SK-N-SH treated with all-trans-retinoic acid at 6 μM for 48 hours (cell line): Measurements from ENCODE around the gene PAX5.

Experiments used
- ATAC-seq: fragments of 200-7000 bp; cut with Tn5 transposase; 3 replicates; pipeline ENCODE4 v1.9.1; 2020; ENCODE audit warnings: mild to moderate bottlenecking, moderate library complexity
- ARNTL ChIP-seq: fragments of 450-650 bp; formaldehyde crosslinking; IDR thresholded peaks from 2 replicates; pipeline ENCODE4 v1.5.0; 2020; ENCODE audit warnings: low read depth, mild to moderate bottlenecking, moderate library complexity, borderline replicate concordance
- BACH2 ChIP-seq: fragments of 250-450 bp; sonication (Bioruptor Pico); IDR thresholded peaks from 2 replicates; pipeline ENCODE4 v1.9.0; 2021; ENCODE audit warnings: mild to moderate bottlenecking, borderline replicate concordance
- CSDC2 ChIP-seq: fragments of 250-450 bp; sonication (Bioruptor Pico); IDR thresholded peaks from 2 replicates; pipeline ENCODE4 v1.5.0; 2020; ENCODE audit warnings: mild to moderate bottlenecking, moderate library complexity
- ESRRG ChIP-seq: fragments of 250-450 bp; sonication (Bioruptor Pico); IDR thresholded peaks from 2 replicates; pipeline ENCODE4 v1.6.1; 2021; ENCODE audit warnings: mild to moderate bottlenecking
- GLIS3 ChIP-seq: fragments of 250-450 bp; sonication (Bioruptor Pico); IDR thresholded peaks from 2 replicates; pipeline ENCODE4 v1.5.0; 2020; ENCODE audit warnings: mild to moderate bottlenecking, moderate library complexity
- ISL1 ChIP-seq: fragments of 250-450 bp; sonication (Bioruptor Pico); IDR thresholded peaks from 2 replicates; pipeline ENCODE4 v2.1.2; 2022; ENCODE audit warnings: mild to moderate bottlenecking, moderate library complexity
- PPARA ChIP-seq: fragments of 250-450 bp; sonication (Bioruptor Pico); IDR thresholded peaks from 2 replicates; pipeline ENCODE4 v1.5.0; 2020; ENCODE audit warnings: mild to moderate bottlenecking, borderline replicate concordance
- RARB ChIP-seq: fragments of 250-450 bp; sonication (Bioruptor Pico); IDR thresholded peaks from 2 replicates; pipeline ENCODE4 v1.8.0; 2021; ENCODE audit warnings: mild to moderate bottlenecking, moderate library complexity
- SNAI2 ChIP-seq: fragments of 250-450 bp; sonication (Bioruptor Pico); IDR thresholded peaks from 2 replicates; pipeline ENCODE4 v1.5.0; 2020; ENCODE audit warnings: mild to moderate bottlenecking, moderate library complexity
- TCF4 ChIP-seq: fragments of 250-450 bp; sonication (Bioruptor Pico); IDR thresholded peaks from 2 replicates; pipeline ENCODE4 v1.8.0; 2021; ENCODE audit warnings: mild to moderate bottlenecking, moderate library complexity, borderline replicate concordance
- TOX ChIP-seq: fragments of 250-450 bp; sonication (Bioruptor Pico); IDR thresholded peaks from 2 replicates; pipeline ENCODE4 v1.8.0; 2021; ENCODE audit warnings: mild to moderate bottlenecking, moderate library complexity, borderline replicate concordance
- ZC3H10 ChIP-seq: fragments of 250-450 bp; sonication (Bioruptor Pico); IDR thresholded peaks from 2 replicates; pipeline ENCODE4 v1.5.1; 2021; ENCODE audit warnings: mild to moderate bottlenecking, moderate library complexity
- ZFP3 ChIP-seq: fragments of 250-450 bp; sonication (Bioruptor Pico); IDR thresholded peaks from 2 replicates; pipeline ENCODE4 v1.5.0; 2020; ENCODE audit warnings: mild to moderate bottlenecking, moderate library complexity
- ZNF565 ChIP-seq: fragments of 450-650 bp; formaldehyde crosslinking; conservative IDR thresholded peaks from 2 replicates; pipeline ENCODE4 v1.5.0; 2020; ENCODE audit warnings: low read depth, mild to moderate bottlenecking, moderate library complexity
- ZNF70 ChIP-seq: fragments of 450-650 bp; formaldehyde crosslinking; IDR thresholded peaks from 2 replicates; pipeline ENCODE4 v1.5.0; 2020; ENCODE audit warnings: mild to moderate bottlenecking, moderate library complexity
- ZNF8 ChIP-seq: fragments of 450-650 bp; formaldehyde crosslinking; IDR thresholded peaks from 2 replicates; pipeline ENCODE4 v1.5.0; 2020; ENCODE audit warnings: mild to moderate bottlenecking, moderate library complexity
- TF ChIP-seq, protein P1 (sequence below): fragments of 250-450 bp; sonication (Bioruptor Pico); IDR thresholded peaks from 2 replicates; pipeline ENCODE4 v1.5.0; 2020; ENCODE audit warnings: mild to moderate bottlenecking, moderate library complexity
- TF ChIP-seq, protein P2 (sequence below): fragments of 250-450 bp; sonication (Bioruptor Pico); IDR thresholded peaks from 2 replicates; pipeline ENCODE4 v1.8.0; 2021; ENCODE audit warnings: low read depth, mild to moderate bottlenecking, moderate library complexity, borderline replicate concordance
- TF ChIP-seq, protein P3 (sequence below): fragments of 250-450 bp; sonication (Bioruptor Pico); IDR thresholded peaks from 2 replicates; pipeline ENCODE4 v1.5.1; 2021; ENCODE audit warnings: mild to moderate bottlenecking, moderate library complexity
- TF ChIP-seq, protein P4 (sequence below): fragments of 250-450 bp; sonication (Bioruptor Pico); IDR thresholded peaks from 2 replicates; pipeline ENCODE4 v1.5.1; 2020; ENCODE audit warnings: low read depth, mild to moderate bottlenecking, moderate library complexity

Gene PAX5

DNA sequence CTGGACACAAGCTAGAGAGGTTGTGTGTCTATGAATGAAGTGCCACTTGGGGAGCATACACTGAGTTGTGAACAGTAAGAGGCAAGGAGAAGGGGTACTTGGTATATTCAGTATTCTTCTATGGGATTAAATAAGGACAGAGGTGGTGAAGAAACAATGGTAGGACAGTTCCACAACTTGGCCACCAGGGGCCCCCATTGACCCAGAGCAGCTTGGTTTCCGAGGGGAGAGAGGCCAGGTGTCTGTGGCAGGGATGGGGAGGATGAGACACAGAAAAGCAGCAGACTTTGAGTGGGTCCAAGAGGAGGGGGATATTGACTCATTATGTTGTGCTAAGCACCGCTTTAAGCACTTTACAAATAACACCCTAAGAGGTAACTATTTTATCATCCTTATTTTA is 240.8 kb downstream of the PAX5 start (continued):
- TF ChIP-seq, protein P1, sequence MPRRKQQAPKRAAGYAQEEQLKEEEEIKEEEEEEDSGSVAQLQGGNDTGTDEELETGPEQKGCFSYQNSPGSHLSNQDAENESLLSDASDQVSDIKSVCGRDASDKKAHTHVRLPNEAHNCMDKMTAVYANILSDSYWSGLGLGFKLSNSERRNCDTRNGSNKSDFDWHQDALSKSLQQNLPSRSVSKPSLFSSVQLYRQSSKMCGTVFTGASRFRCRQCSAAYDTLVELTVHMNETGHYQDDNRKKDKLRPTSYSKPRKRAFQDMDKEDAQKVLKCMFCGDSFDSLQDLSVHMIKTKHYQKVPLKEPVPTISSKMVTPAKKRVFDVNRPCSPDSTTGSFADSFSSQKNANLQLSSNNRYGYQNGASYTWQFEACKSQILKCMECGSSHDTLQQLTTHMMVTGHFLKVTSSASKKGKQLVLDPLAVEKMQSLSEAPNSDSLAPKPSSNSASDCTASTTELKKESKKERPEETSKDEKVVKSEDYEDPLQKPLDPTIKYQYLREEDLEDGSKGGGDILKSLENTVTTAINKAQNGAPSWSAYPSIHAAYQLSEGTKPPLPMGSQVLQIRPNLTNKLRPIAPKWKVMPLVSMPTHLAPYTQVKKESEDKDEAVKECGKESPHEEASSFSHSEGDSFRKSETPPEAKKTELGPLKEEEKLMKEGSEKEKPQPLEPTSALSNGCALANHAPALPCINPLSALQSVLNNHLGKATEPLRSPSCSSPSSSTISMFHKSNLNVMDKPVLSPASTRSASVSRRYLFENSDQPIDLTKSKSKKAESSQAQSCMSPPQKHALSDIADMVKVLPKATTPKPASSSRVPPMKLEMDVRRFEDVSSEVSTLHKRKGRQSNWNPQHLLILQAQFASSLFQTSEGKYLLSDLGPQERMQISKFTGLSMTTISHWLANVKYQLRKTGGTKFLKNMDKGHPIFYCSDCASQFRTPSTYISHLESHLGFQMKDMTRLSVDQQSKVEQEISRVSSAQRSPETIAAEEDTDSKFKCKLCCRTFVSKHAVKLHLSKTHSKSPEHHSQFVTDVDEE = no peak
- TF ChIP-seq ZNF8 (CRISPR knock-in tag) (no peak), TOX (CRISPR knock-in tag) (no peak), ZNF565 (no peak), ZNF70 (CRISPR knock-in tag) (no peak), BACH2 (CRISPR knock-in tag) (no peak), TCF4 (CRISPR knock-in tag) (no peak), ARNTL (CRISPR knock-in tag) (no peak)

DNA sequence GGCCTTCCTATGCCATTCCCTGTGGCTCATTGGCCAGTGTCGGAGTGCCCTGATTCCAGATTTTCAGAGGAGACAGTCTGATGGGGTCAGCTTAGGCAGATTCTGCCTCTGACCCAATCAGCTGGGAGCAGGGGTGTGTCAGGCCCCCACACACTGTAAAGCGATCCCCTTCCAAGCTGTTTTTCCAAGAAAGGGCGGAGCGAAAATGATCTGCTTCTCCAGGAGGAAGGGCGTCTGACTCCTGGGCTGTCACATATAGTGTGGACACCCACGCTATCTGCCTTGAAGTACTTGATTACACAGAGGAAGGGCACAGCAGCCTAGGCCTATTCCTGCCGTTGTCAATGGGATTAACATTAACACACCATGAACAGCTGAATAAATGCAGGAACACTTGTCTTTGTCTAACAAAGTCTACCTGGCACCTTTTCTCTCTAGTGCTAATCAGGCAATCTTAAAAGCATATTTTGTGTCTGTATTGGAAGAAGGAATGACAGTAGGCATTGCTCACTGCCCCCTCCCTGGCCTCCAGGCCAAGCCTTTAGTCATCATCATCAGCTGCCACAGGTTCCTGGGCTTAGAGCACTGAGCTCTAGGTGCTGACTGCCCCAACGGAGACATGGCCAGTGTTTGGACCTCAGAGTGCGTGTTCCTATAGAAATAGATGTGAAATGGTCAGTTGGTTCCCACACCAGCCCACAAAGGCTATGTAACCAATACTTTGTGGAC is 242.7 kb downstream of the PAX5 start:
- TF ChIP-seq, protein P2, sequence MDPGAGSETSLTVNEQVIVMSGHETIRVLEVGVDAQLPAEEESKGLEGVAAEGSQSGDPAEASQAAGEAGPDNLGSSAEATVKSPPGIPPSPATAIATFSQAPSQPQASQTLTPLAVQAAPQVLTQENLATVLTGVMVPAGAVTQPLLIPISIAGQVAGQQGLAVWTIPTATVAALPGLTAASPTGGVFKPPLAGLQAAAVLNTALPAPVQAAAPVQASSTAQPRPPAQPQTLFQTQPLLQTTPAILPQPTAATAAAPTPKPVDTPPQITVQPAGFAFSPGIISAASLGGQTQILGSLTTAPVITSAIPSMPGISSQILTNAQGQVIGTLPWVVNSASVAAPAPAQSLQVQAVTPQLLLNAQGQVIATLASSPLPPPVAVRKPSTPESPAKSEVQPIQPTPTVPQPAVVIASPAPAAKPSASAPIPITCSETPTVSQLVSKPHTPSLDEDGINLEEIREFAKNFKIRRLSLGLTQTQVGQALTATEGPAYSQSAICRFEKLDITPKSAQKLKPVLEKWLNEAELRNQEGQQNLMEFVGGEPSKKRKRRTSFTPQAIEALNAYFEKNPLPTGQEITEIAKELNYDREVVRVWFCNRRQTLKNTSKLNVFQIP (CRISPR knock-in tag) = no peak
- no peak for TF ChIP-seq TOX (CRISPR knock-in tag)
- no peak for TF ChIP-seq ZNF70 (CRISPR knock-in tag)
- no peak for TF ChIP-seq GLIS3 (CRISPR knock-in tag)
- no peak for TF ChIP-seq ESRRG (CRISPR knock-in tag)
- TF ChIP-seq, protein P1 = no peak
- TF ChIP-seq, protein P3, sequence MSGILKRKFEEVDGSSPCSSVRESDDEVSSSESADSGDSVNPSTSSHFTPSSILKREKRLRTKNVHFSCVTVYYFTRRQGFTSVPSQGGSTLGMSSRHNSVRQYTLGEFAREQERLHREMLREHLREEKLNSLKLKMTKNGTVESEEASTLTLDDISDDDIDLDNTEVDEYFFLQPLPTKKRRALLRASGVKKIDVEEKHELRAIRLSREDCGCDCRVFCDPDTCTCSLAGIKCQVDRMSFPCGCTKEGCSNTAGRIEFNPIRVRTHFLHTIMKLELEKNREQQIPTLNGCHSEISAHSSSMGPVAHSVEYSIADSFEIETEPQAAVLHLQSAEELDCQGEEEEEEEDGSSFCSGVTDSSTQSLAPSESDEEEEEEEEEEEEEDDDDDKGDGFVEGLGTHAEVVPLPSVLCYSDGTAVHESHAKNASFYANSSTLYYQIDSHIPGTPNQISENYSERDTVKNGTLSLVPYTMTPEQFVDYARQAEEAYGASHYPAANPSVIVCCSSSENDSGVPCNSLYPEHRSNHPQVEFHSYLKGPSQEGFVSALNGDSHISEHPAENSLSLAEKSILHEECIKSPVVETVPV (CRISPR knock-in tag) = no peak
- TF ChIP-seq SNAI2 = no peak
- no peak for TF ChIP-seq RARB (CRISPR knock-in tag)
- no peak for TF ChIP-seq ZFP3 (CRISPR knock-in tag)
- TF ChIP-seq ISL1 (CRISPR knock-in tag) = no peak
- TF ChIP-seq TCF4 (CRISPR knock-in tag) = no peak
- no peak for TF ChIP-seq ZC3H10
- TF ChIP-seq PPARA (CRISPR knock-in tag) = no peak
- ATAC-seq = no peak

DNA sequence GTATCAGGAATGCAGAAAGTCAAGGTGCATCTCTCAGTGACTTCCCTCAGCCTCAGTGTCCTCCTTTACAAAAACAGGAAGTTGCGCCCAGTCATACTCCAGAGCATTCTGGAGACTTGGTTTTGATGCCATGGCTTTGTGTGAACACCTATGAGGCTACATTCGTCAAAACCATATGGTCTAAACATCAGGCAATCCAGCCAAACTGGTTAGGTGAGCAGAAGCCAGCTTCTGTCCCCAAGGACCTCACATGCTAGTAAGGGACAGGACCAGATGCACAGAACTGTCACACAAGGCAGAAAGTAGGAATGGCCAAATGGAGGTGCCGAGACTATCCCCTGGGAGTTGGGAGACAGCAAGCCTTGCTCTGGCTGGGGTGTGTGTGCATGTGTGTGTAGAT is 244.2 kb downstream of the PAX5 start:
- no peak for ATAC-seq
- TF ChIP-seq, protein P2 (CRISPR knock-in tag) = no peak
- TF ChIP-seq, protein P1 = no peak
- no peak for TF ChIP-seq ZNF8 (CRISPR knock-in tag)
- TF ChIP-seq ESRRG (CRISPR knock-in tag) = no peak
- no peak for TF ChIP-seq ZNF565
- TF ChIP-seq ZNF70 (CRISPR knock-in tag) = no peak
- TF ChIP-seq, protein P4, sequence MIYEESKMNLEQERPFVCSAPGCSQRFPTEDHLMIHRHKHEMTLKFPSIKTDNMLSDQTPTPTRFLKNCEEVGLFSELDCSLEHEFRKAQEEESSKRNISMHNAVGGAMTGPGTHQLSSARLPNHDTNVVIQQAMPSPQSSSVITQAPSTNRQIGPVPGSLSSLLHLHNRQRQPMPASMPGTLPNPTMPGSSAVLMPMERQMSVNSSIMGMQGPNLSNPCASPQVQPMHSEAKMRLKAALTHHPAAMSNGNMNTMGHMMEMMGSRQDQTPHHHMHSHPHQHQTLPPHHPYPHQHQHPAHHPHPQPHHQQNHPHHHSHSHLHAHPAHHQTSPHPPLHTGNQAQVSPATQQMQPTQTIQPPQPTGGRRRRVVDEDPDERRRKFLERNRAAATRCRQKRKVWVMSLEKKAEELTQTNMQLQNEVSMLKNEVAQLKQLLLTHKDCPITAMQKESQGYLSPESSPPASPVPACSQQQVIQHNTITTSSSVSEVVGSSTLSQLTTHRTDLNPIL (CRISPR knock-in tag) = no peak
- TF ChIP-seq PPARA (CRISPR knock-in tag) = no peak
- no peak for TF ChIP-seq CSDC2 (CRISPR knock-in tag)
